Type B pancreatic cell (in vitro differentiated cells): ENCODE results near the gene ANKZF1. TPM values are rescaled to one million over a fixed set of nuclear protein-coding genes. Genes with fewer than 3 reads are reported as not detected.

Experiments
- DNase-seq: peaks from one replicate; pipeline ENCODE4 v3.0.0; 2021; ENCODE audit warnings: mixed read lengths; ENCODE audit not compliant: unreplicated experiment; ENCODE audit errors: extremely low spot score
- H3K27ac Mint-ChIP-seq: 2 replicates; pipeline ENCODE4 v1.8.0; 2021; ENCODE audit warnings: mild to moderate bottlenecking, mixed read lengths
- H3K27me3 Mint-ChIP-seq: 2 replicates; pipeline ENCODE4 v1.8.0; 2021; ENCODE audit warnings: mixed read lengths
- H3K36me3 Mint-ChIP-seq: 2 replicates; pipeline ENCODE4 v1.8.0; 2021; ENCODE audit warnings: mixed read lengths
- H3K4me1 Mint-ChIP-seq: one replicate; pipeline ENCODE4 v1.8.0; 2021; ENCODE audit warnings: mixed read lengths; ENCODE audit not compliant: unreplicated experiment
- H3K4me3 Mint-ChIP-seq: 2 replicates; pipeline ENCODE4 v1.8.0; 2021; ENCODE audit warnings: mild to moderate bottlenecking, mixed read lengths
- H3K9me3 Mint-ChIP-seq: 2 replicates; pipeline ENCODE4 v1.8.0; 2021; ENCODE audit warnings: mixed read lengths
- CTCF ChIP-seq: fragments of 200-600 bp; sonication (generic); conservative IDR thresholded peaks from 2 replicates; pipeline ENCODE4 v1.5.0; 2021; ENCODE audit warnings: antibody characterized with exemption, mild to moderate bottlenecking
- total RNA-seq: library from RNA; stranded (reverse); gene quantifications from 2 replicates; pipeline ENCODE4 v1.2.1, GENCODE V29; 2021; ENCODE audit warnings: low replicate concordance

Gene ANKZF1
- total RNA-seq, 1 donor from 2014 or later, result 58.7 TPM

- Mint-ChIP-seq H3K4me1 (peaks cover 7% of the 10 kb centered on the region), H3K27me3 (peaks cover 2% of the 10 kb centered on the region), H3K36me3 (peaks cover 9% of the 10 kb centered on the region), H3K4me3 (peak overlapping the region; percentile 63), H3K9me3 (no peaks in the 10 kb centered on the region), H3K27ac (peak overlapping the region; percentile 91)
- DNase-seq, result no peak
- no peak for TF ChIP-seq CTCF
Measured at GRCh38 chr2:219285894-219286425, 56.4 kb downstream of the ANKZF1 start.

Other genes starting within 250 kb of the ANKZF1 start
- gene FEV, start 244.6 kb upstream of the ANKZF1 start, total RNA-seq, result 12.5 and 51.1 TPM in 2 replicates
- 77.3 and 179 TPM in 2 replicates for gene CRYBA2, start 236.4 kb upstream of the ANKZF1 start, total RNA-seq
- gene CFAP65, start 188.3 kb upstream of the ANKZF1 start, total RNA-seq, result 0.29 and 2.1 TPM in 2 replicates
- 10.8 and 13.8 TPM in 2 replicates for gene IHH, start 168.9 kb upstream of the ANKZF1 start, total RNA-seq
- gene NHEJ1, start 69.0 kb upstream of the ANKZF1 start, total RNA-seq, result 17.9 and 19.6 TPM in 2 replicates
- gene SLC23A3, start 59.8 kb upstream of the ANKZF1 start, total RNA-seq, result 5.5 and 6.1 TPM in 2 replicates
- 37.8 and 54.0 TPM in 2 replicates for gene CNPPD1, start 52.9 kb upstream of the ANKZF1 start, total RNA-seq
- 86.2 and 88.7 TPM in 2 replicates for gene RETREG2, start 51.5 kb upstream of the ANKZF1 start, total RNA-seq
- gene ZFAND2B, start 23.0 kb upstream of the ANKZF1 start, total RNA-seq, result 25.9 and 28.2 TPM in 2 replicates
- gene ABCB6, start 10.8 kb upstream of the ANKZF1 start, total RNA-seq, result 40.4 and 70.7 TPM in 2 replicates
- 46.4 and 52.9 TPM in 2 replicates for gene ATG9A, start 170 bp upstream of the ANKZF1 start, total RNA-seq
- gene GLB1L, start 15.6 kb downstream of the ANKZF1 start, total RNA-seq, result 4.4 and 16.1 TPM in 2 replicates
- gene STK16, start 15.7 kb downstream of the ANKZF1 start, total RNA-seq, result 34.2 and 37.5 TPM in 2 replicates
- gene TUBA4B, start 23.4 kb downstream of the ANKZF1 start, total RNA-seq, result not detected in 2 replicates
- gene TUBA4A, start 24.1 kb downstream of the ANKZF1 start, total RNA-seq, result 25.4 and 81.1 TPM in 2 replicates
- gene DNAJB2, start 49.6 kb downstream of the ANKZF1 start, total RNA-seq, result 68.5 and 109 TPM in 2 replicates
- 17.5 and 35.6 TPM in 2 replicates for gene PTPRN, start 79.6 kb downstream of the ANKZF1 start, total RNA-seq
- gene RESP18, start 102.9 kb downstream of the ANKZF1 start, total RNA-seq, result not detected in 2 replicates
- gene DNPEP, start 158.1 kb downstream of the ANKZF1 start, total RNA-seq, result 54.1 and 56.1 TPM in 2 replicates
- gene DES, start 188.6 kb downstream of the ANKZF1 start, total RNA-seq, result 1.4 and 9.3 TPM in 2 replicates
- 11.5 and 49.4 TPM in 2 replicates for gene SPEG, start 205.0 kb downstream of the ANKZF1 start, total RNA-seq